K562 (cell line): ENCODE data around the gene KMT5B. TPM values are rescaled to one million over a fixed set of nuclear protein-coding genes. Genes with fewer than 3 reads are reported as not detected.

ENCODE experiments used
- CC2D1A ChIP-seq: fragments of 450-650 bp; IDR thresholded peaks from 2 replicates; pipeline ENCODE4 v1.6.1; 2017; ENCODE audit warnings: mild to moderate bottlenecking
- DLX4 ChIP-seq: fragments of 250-450 bp; sonication (Bioruptor Pico); IDR thresholded peaks from 2 replicates; pipeline ENCODE4 v1.6.1; 2021; ENCODE audit warnings: mild to moderate bottlenecking
- HIVEP1 ChIP-seq: fragments of 250-450 bp; sonication (Bioruptor Pico); IDR thresholded peaks from 2 replicates; pipeline ENCODE4 v1.4.0; 2020; ENCODE audit warnings: mild to moderate bottlenecking
- MAX ChIP-seq: sonication (generic); formaldehyde crosslinking; IDR thresholded peaks from 2 replicates; pipeline ENCODE4 v1.9.0; 2022; ENCODE audit warnings: mild to moderate bottlenecking, missing genetic modification reagents
- MLLT1 ChIP-seq, 2 experiments: fragments of 450-650 bp; IDR thresholded peaks; 2 replicates each; pipeline ENCODE4 v1.6.1; 2016
- MTA3 ChIP-seq: fragments of 450-650 bp; formaldehyde crosslinking; IDR thresholded peaks from 2 replicates; pipeline ENCODE4 v1.6.1; 2017; ENCODE audit warnings: mild to moderate bottlenecking, borderline replicate concordance
- MYC ChIP-seq, 2 experiments: fragments of 250-450 bp in 1 of 2; sonication (Bioruptor Pico) in 1 of 2; IDR thresholded peaks; 2 replicates each; pipeline versions ENCODE4 v1.5.1 to v1.6.1; 2012 to 2021; ENCODE audit warnings: low read depth in 2 of 2, borderline replicate concordance in 1 of 2, improper control_type of control experiment in 1 of 2, low read length in 1 of 2, mild to moderate bottlenecking in 1 of 2, moderate library complexity in 1 of 2
- NONO ChIP-seq, 2 experiments: fragments of 200-400 bp in 1 of 2; fragments of 450-650 bp in 1 of 2; formaldehyde crosslinking in 1 of 2; IDR thresholded peaks; 2 replicates each; pipeline ENCODE4 v1.6.1; 2017; ENCODE audit warnings: low read depth in 2 of 2, mild to moderate bottlenecking in 2 of 2, moderate library complexity in 2 of 2, low read length in 1 of 2
- RB1 ChIP-seq: fragments of 450-650 bp; IDR thresholded peaks from 2 replicates; pipeline ENCODE4 v1.6.1; 2017; ENCODE audit warnings: low read depth, mild to moderate bottlenecking
- RNF219 ChIP-seq: fragments of 250-450 bp; sonication (Bioruptor Pico); IDR thresholded peaks from 2 replicates; pipeline ENCODE4 v1.5.0; 2022; ENCODE audit warnings: mild to moderate bottlenecking
- SAFB ChIP-seq: fragments of 200-400 bp; formaldehyde crosslinking; IDR thresholded peaks from 2 replicates; pipeline ENCODE4 v1.6.1; 2017; ENCODE audit warnings: low read depth, low read length, borderline replicate concordance
- SMARCA5 ChIP-seq: fragments of 450-650 bp; IDR thresholded peaks from 2 replicates; pipeline ENCODE4 v1.6.1; 2016
- TCF15 ChIP-seq: fragments of 250-450 bp; sonication (Bioruptor Pico); IDR thresholded peaks from 2 replicates; pipeline ENCODE4 v1.8.0; 2022; ENCODE audit warnings: moderate library complexity, mild to moderate bottlenecking, inconsistent platforms
- TCF3 ChIP-seq: sonication (generic); formaldehyde crosslinking; IDR thresholded peaks from 2 replicates; pipeline ENCODE4 v1.4.0; 2020; ENCODE audit warnings: mild to moderate bottlenecking, missing genetic modification reagents
- TEAD2 ChIP-seq: fragments of 450-650 bp; IDR thresholded peaks from 2 replicates; pipeline ENCODE4 v1.6.1; 2016; ENCODE audit warnings: missing genetic modification characterization, control low read depth, missing compliant biosample characterization
- TOE1 ChIP-seq, 2 experiments: fragments of 450-650 bp in 1 of 2; sonication (generic) in 1 of 2; formaldehyde crosslinking in 1 of 2; IDR thresholded peaks; 2 replicates each; pipeline versions ENCODE4 v1.7.1 to v1.8.0; 2016 to 2022; ENCODE audit warnings: borderline replicate concordance in 2 of 2, mild to moderate bottlenecking in 2 of 2, antibody characterized with exemption in 1 of 2, inconsistent platforms in 1 of 2, low read depth in 1 of 2, missing genetic modification reagents in 1 of 2, moderate library complexity in 1 of 2
- TSHZ1 ChIP-seq: fragments of 250-450 bp; sonication (Bioruptor Pico); IDR thresholded peaks from 2 replicates; pipeline ENCODE4 v1.4.0; 2020; ENCODE audit warnings: mild to moderate bottlenecking, moderate library complexity
- polyA plus RNA-seq, 8 experiments: library from polyadenylated mRNA; depleted of rRNA in 4 of 8; stranded (reverse) in 5 of 8; unstranded in 3 of 8; fragments of >200 nt; fragmentation: Nextera tagmentation in 2 of 8; fragmentation: Illumina TruSeq in 1 of 8; extraction: Ambion mirVana in 2 of 8; extraction: Trizol in 1 of 8; gene quantifications; 2 replicates each; pipeline versions ENCODE4 v1.2.1 to v1.2.3, GENCODE V29; 2011 to 2014; ENCODE audit warnings: inconsistent platforms in 1 of 8, missing spikeins in 1 of 8
- total RNA-seq, 7 experiments: library from RNA; depleted of rRNA in 6 of 7; stranded (reverse); fragments of >200 nt in 6 of 7; fragmentation: Illumina TruSeq in 2 of 7; extraction: Trizol in 2 of 7; gene quantifications; 2 replicates each; pipeline versions ENCODE4 v1.2.1 to v1.2.3, GENCODE V29; 2011 to 2021; ENCODE audit warnings: low replicate concordance in 1 of 7

The KMT5B gene
- total and polyA plus RNA-seq, 9 of the 15 experiments (the other 6 are each of a cell fraction or from before 2014, with no cell fraction given): 7.3 to 27.3 (median 20.9) TPM

- TF ChIP-seq TSHZ1 (CRISPR knock-in tag) (no peak), MLLT1 (IDR thresholded peaks at IDR 0.05) (no peak), MAX (peak; percentile 80), TEAD2 (tag) (no peak), SAFB (no peak), DLX4 (CRISPR knock-in tag) (no peak), SMARCA5 (no peak), MTA3 (peak; percentile 39; the same call in 1 of the 2 replicates), TCF3 (CRISPR knock-in tag) (no peak), CC2D1A (peak; percentile 88), RNF219 (CRISPR knock-in tag) (0 out of 2 replicates have a peak, but pooled peaks have one; percentile 31), MYC (IDR thresholded peaks at IDR 0.05; ENCODE audit: low read depth, low read length) (peak; percentile 51; the same call in 1 of the 2 replicates), MYC (CRISPR knock-in tag; IDR thresholded peaks at IDR 0.05; ENCODE audit: borderline replicate concordance, low read depth) (peak; percentile 72; the same call in 1 of the 2 replicates), RB1 (no peak; the same call in 1 of the 2 replicates), TOE1 (IDR thresholded peaks at IDR 0.05; ENCODE audit: borderline replicate concordance) (0 out of 2 replicates have a peak, but pooled peaks have one; percentile 44), TOE1 (CRISPR knock-in tag; IDR thresholded peaks at IDR 0.05; ENCODE audit: borderline replicate concordance, low read depth) (no peak), HIVEP1 (CRISPR knock-in tag) (peak; percentile 90), TCF15 (CRISPR knock-in tag) (no peak), NONO (IDR thresholded peaks at IDR 0.05; ENCODE audit: low read depth in 2 of 2, low read length in 1 of 2) (peak in 1 of 2 experiments; percentile 46; a peak in 1 of 4 replicates)
Measured at GRCh38 chr11:68257477-68258362, 44.6 kb upstream of the KMT5B start (continued).
